Measurements from ENCODE around the gene LIAS.

DNA sequence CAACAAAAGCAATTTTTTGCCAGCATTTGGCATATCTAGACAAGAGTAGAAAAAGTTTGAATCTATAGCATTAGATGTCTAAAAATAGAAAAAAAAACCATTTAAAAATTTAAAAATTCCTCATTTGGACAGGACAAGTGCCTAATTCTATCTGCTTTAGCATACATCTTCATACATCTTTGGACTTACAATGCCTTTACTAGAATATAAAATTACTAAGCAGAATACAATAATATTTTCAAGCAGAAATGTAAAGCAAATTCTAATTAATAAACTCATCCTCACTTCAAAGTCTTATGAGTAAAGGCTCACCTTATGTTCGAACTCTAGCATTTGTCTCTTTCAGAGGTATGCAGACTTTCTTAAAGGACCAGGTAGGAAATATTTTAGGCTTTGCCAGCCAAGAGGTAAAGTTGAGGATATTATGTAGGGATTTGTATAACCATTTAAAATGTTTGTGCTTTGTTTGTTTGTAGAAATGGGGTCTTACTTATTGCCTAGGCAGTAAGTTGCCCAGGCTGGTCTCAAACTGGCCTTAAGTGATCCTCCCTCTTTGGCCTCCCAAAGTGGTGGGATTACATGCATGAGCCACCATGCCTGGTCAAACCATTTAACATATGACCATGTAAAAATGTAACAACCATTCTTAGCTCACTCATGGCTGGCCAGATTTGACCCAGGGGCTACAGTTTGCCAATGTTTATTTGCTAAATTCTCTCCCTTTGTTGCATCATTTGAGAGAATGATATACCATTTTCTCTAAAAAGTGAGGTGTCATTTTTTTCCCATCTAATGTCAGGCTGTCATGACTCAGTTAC is 39.3 kb downstream of the LIAS start:
- TF ChIP-seq, protein P1, sequence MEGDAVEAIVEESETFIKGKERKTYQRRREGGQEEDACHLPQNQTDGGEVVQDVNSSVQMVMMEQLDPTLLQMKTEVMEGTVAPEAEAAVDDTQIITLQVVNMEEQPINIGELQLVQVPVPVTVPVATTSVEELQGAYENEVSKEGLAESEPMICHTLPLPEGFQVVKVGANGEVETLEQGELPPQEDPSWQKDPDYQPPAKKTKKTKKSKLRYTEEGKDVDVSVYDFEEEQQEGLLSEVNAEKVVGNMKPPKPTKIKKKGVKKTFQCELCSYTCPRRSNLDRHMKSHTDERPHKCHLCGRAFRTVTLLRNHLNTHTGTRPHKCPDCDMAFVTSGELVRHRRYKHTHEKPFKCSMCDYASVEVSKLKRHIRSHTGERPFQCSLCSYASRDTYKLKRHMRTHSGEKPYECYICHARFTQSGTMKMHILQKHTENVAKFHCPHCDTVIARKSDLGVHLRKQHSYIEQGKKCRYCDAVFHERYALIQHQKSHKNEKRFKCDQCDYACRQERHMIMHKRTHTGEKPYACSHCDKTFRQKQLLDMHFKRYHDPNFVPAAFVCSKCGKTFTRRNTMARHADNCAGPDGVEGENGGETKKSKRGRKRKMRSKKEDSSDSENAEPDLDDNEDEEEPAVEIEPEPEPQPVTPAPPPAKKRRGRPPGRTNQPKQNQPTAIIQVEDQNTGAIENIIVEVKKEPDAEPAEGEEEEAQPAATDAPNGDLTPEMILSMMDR (IDR thresholded peaks at IDR 0.05): no peak
- TF ChIP-seq POLR2A (IDR thresholded peaks at IDR 0.05): no peak
- no peak for TF ChIP-seq POLR2AphosphoS5 (IDR thresholded peaks at IDR 0.05)
